Dendritic cell treated with granulocyte-macrophage colony-stimulating factor and Interleukin-4, amounts not matched to agents 40 ng/mL and 50 ng/mL, for 4 days (primary cell): ENCODE data around the gene FHOD1.
A peak's percentile ranks its signal among the peaks of the same experiment; 100 is the strongest.

Experiments used
- H3K27ac Mint-ChIP-seq: one replicate; pipeline ENCODE4 v1.8.0; 2022; ENCODE audit warnings: mild to moderate bottlenecking, mixed read lengths
- H3K27me3 Mint-ChIP-seq: one replicate; pipeline ENCODE4 v1.8.0; 2022; ENCODE audit warnings: mild to moderate bottlenecking, mixed read lengths
- H3K36me3 Mint-ChIP-seq: one replicate; pipeline ENCODE4 v1.8.0; 2022; ENCODE audit warnings: low read depth, mixed read lengths
- H3K4me1 Mint-ChIP-seq: one replicate; pipeline ENCODE4 v1.8.0; 2022; ENCODE audit warnings: low read depth, mixed read lengths
- H3K4me3 Mint-ChIP-seq: one replicate; pipeline ENCODE4 v1.8.0; 2022; ENCODE audit warnings: mild to moderate bottlenecking, moderate library complexity, mixed read lengths
- H3K9me3 Mint-ChIP-seq: one replicate; pipeline ENCODE4 v1.8.0; 2022; ENCODE audit warnings: mixed read lengths
- intact Hi-C: fragments of 100-400 bp; cut with micrococcal nuclease; formaldehyde crosslinking; loops from one replicate; pipeline ENCODE4 v1.15.0; 2022

FHOD1 gene

DNA sequence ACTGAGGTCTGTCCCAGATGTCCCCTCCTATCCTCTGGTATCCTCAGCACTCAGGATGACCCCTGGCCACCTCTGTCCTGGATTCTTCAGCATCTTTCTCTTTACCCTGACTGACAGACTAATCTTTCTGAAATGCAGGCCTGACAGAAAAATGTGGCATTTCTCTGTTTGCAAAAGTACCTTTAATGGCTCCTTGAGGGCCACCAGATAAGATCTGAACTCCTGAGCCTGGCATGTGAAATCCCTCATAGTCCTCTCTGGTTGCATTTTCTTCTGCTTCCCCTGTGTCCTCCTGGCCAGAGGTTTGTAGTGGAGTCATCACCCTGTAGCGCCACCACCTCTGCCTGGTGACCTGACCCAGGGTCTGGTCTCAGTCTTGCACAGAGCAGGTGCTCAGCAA, 50.4 kb downstream of the FHOD1 start:
- Mint-ChIP-seq H3K36me3 (peaks cover 91% of the 10 kb centered on the region), H3K27ac (no peak overlapping the region), H3K4me3 (no peak overlapping the region), H3K4me1 (peaks cover 67% of the 10 kb centered on the region), H3K27me3 (no peaks in the 10 kb centered on the region), H3K9me3 (no peaks in the 10 kb centered on the region)
- intact Hi-C loops, result loop anchor here (5.0 kb wide), 1 partner anchor 45 kb away; no protein-coding TSS in a partner anchor

DNA sequence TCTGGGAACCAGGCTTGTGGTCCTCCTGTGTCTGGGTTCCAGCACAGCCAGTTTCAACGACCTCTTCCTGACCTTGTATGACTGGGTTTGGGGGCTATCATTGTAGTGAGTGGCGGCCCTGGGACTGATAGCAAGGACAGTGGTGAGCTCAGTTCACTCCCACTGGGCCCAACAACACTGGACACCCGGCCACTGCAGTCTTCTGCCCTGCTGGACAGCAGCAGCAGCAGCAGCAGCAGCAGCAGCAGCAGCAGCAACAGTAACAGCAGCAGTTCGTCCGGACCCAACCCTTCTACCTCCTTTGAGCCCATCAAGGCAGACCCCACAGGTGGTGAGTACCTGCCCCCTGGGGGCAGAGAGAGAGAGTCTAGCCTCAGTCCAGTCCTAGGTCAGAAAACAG, 51.6 kb downstream of the FHOD1 start:
- Mint-ChIP-seq H3K4me1 (peaks cover 74% of the 10 kb centered on the region), H3K27me3 (no peaks in the 10 kb centered on the region), H3K27ac (no peak overlapping the region), H3K36me3 (peaks cover 79% of the 10 kb centered on the region), H3K4me3 (no peak overlapping the region), H3K9me3 (no peaks in the 10 kb centered on the region)
- intact Hi-C loops, result loop anchor here (5.0 kb wide), 1 partner anchor 47 kb away; no protein-coding TSS in a partner anchor

DNA sequence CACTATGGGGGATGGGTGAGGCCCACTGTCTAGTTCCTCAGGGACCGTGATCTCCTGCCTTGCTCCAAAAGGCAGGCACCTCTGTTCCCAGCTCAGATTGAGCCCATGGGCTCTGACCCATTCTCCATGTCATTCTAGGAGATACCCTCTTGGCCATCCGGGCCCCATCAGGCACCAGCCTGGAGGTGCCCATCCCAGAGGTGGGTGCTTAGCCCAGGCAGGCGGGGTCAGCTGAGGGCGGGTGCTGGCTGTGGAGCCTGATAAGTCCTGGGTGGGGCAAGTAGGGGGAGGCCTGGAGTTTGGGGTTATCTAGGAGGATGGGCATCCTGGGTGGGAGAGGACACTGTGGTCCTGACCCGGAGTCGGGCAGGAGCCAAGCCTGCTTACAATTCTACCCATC, 53.0 kb downstream of the FHOD1 start:
- intact Hi-C loops, result no loop called here
- Mint-ChIP-seq H3K9me3 (no peaks in the 10 kb centered on the region), H3K4me3 (no peak overlapping the region), H3K36me3 (peaks cover 65% of the 10 kb centered on the region), H3K27ac (peak overlapping the region; percentile 79), H3K4me1 (peaks cover 66% of the 10 kb centered on the region), H3K27me3 (no peaks in the 10 kb centered on the region)

DNA sequence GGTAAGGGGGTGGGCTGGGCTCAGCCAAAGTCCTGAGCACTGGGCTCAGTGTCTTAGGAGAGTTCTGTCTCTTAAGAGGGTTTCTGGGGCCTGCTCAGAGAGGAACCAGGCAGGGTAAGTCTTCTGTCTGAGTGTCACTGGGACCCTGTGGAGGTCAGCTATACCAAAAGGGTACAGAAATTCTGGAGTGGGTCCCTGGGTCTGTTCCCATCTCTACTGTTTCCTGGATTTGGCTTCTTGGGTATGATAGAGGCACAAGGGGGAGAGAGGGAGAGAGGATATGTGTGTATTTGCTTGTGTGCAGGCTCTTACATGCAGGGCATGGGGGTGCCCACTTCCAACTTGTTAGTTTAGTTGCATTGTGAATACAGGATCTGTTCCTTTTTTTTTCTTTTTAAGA, 53.7 kb downstream of the FHOD1 start:
- H3K4me3 Mint-ChIP-seq, result peak overlapping the region; percentile 83
- H3K9me3 Mint-ChIP-seq, result no peaks in the 10 kb centered on the region
- no peaks in the 10 kb centered on the region for H3K27me3 Mint-ChIP-seq
- intact Hi-C loops, result loop anchor here (2.0 kb wide), 1 partner anchor 33 kb away; the partner anchor contains the start of gene TMEM208
- peak overlapping the region; percentile 79 for H3K27ac Mint-ChIP-seq
- H3K4me1 Mint-ChIP-seq, result peaks cover 64% of the 10 kb centered on the region
- peaks cover 62% of the 10 kb centered on the region for H3K36me3 Mint-ChIP-seq

DNA sequence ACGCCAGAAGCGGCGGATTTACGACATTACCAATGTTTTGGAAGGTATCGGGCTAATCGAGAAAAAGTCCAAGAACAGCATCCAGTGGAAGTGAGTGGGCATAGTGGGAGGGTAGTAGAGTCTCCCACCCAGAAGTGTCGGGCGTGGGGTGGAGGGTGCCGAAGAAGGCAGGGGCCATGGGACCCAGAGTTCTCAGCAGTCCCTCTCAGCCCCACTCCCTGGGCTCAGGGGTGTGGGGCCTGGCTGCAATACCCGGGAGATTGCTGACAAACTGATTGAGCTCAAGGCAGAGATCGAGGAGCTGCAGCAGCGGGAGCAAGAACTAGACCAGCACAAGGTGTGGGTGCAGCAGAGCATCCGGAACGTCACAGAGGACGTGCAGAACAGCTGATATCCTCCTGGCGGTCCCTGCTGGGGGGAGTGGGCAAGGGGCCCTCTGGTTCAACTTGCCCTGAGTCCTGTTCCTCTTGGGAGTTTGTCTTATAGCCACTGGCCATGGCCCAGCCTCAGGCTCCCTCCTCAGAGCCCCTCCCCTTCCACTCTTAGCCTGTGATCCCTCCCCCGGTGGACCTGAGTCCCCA, 54.4 kb downstream of the FHOD1 start:
- intact Hi-C loops, result loop anchor here (2.0 kb wide), 1 partner anchor 34 kb away; the partner anchor contains the start of gene TMEM208
- peak overlapping the region; percentile 83 for H3K4me3 Mint-ChIP-seq

DNA sequence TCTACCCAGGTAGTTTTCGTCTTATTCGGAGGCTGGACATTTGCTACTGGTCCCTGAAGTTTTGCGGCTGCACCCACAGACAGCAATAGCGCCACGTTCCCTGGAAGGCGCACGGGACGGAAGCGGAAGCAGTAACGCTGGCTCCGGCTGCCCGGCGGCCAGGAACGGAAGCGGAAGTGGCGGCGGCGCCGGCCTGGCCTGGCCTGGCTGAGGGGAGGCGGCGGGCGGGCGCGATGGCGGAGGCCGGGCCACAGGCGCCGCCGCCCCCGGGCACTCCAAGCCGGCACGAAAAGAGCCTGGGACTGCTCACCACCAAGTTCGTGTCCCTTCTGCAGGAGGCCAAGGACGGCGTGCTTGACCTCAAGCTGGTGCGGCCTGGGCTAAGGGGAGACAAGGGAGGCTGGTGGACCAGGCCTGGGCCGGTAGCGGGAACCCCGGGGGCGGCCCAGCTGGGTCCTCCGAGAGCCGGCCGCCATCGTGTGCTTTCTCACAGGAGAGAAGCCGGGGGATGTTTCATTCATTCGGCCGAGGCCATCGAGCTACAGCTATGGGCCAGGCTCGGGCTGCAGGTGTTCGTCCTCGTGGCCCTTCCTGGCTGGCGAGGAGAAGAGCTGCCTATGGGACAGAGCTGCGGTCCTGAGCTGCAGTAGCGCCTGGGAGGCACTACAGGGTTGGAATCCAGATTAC, 55.1 kb downstream of the FHOD1 start, which contains the start of gene E2F4:
Gene E2F4, plus strand, starts transcription at position 161 of the 687 bp plus-strand sequence. Its CDS starts 73 bp downstream, at position 234.
- intact Hi-C loops, result loop anchor here (2.0 kb wide), 1 partner anchor 35 kb away; the partner anchor contains the start of gene TMEM208
- peaks cover 50% of the 10 kb centered on the region for H3K4me1 Mint-ChIP-seq
- H3K36me3 Mint-ChIP-seq, result peaks cover 48% of the 10 kb centered on the region
- peaks cover under 1% of the 10 kb centered on the region for H3K27me3 Mint-ChIP-seq
- peak within 1 kb of the TSS; percentile 79 for H3K27ac Mint-ChIP-seq
- H3K9me3 Mint-ChIP-seq, result no peaks in the 10 kb centered on the region
- H3K4me3 Mint-ChIP-seq, result peak within 1 kb of the TSS; percentile 83

More for the DNA sequence above, 54.4 kb downstream of the FHOD1 start:
- Mint-ChIP-seq H3K4me1 (peaks cover 58% of the 10 kb centered on the region), H3K36me3 (peaks cover 56% of the 10 kb centered on the region), H3K27me3 (no peaks in the 10 kb centered on the region), H3K9me3 (no peaks in the 10 kb centered on the region), H3K27ac (peak overlapping the region; percentile 79)

DNA sequence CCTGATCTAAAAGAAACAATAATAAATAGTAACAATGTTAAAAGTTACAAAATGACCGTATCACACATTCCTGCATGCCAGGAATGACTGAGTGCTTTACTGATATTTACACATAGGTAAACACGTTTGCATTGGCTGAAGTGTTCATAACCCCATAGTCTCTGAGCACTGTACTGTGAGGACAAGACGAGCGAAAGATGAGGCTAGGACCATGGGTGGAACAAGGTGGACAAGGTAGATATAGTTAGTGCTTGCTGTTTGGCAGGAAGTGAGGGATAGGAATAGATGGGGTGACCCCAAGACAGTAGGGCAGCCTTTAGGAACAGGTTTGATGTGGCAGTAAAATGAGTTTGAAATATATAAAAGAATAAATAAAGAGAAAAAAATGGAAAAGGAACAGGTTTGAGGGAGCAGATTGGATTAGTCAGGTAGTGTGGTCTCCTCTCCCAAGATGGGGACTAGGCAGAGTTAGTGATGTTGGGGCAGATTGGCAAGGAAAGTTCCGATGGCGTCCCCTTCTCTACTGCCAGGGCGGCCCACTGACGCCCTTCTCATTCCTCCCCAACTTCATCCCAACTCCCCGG, 55.8 kb downstream of the FHOD1 start:
- Mint-ChIP-seq H3K27me3 (peaks cover 6% of the 10 kb centered on the region), H3K4me3 (peak overlapping the region; percentile 83), H3K27ac (no peak overlapping the region), H3K36me3 (peaks cover 42% of the 10 kb centered on the region), H3K4me1 (peaks cover 44% of the 10 kb centered on the region), H3K9me3 (no peaks in the 10 kb centered on the region)
- intact Hi-C loops, result no loop called here

DNA sequence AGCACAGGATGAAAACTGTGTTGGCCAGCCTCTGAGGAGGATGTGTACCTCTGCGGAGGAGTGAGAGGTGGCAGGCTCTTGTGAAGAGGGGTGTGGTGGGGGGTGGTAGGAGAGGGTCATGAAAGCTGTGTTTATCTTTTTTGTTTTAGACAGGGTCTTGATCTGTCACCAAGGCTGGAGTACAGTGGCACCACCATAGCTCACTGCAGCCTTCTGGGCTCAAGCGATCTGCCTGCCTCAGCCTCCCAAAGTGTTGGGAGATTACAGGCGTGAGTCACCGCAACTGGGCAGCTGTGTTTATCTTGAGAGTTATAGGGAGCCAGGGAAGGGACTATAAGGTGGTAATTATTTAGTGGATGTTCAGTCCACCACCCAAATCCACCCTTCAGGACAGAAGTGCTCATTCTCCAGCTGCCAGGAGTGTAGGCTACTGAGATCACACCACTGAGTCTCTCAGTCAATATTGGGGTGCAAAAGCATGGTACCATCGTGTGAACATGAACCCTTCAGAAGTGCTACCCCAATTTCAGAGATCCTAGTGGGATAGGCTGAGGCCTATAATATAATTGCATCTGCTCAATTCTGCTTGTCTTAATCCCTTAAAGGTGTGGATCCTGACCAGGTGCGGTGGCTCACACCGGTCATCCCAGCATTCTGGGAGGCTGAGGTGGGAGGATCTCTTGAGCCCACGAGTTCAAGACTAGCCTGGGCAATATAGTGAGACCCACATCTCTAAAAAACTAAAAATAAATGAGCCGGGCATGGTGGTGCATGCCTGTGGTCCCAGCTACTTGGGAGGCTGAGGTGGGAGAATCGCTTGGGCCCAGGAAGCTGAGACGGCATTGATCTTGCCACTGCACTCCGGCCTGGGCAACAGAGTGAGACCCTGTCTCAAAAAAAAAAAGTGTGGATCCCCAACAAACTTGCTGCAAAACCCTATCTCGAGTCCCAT, 56.6 kb downstream of the FHOD1 start:
- intact Hi-C loops, result no loop called here
- H3K4me1 Mint-ChIP-seq, result peaks cover 37% of the 10 kb centered on the region

DNA sequence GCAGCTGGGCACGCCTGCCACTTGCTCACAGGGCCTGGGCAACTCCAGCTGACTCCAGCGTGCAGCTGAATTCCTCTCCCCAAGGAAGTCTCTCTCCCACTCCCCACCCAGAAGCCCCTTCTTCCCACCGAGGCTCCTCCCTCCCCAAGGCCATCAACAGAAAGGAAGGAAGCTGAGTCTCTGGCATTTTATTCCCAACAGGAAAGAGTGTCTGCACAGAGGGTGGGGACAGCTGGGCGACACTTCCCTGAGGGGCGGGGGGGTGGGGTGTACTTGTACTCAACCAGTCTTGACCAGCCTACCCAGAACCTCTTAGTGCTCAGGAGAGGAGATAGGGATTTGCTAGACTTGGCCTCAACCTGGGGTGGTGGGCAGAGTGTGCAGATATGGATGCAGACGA, 57.2 kb downstream of the FHOD1 start, which contains the start of gene EXOC3L1:
Gene EXOC3L1, minus strand, starts transcription at position 96 of the 400 bp plus-strand sequence. CDS start 460 bp downstream, outside the sequence.
- H3K4me3 Mint-ChIP-seq, result no peak within 1 kb of the TSS
- no peaks in the 10 kb centered on the region for H3K9me3 Mint-ChIP-seq
- peaks cover 17% of the 10 kb centered on the region for H3K27me3 Mint-ChIP-seq
- peaks cover 27% of the 10 kb centered on the region for H3K36me3 Mint-ChIP-seq
- peaks cover 41% of the 10 kb centered on the region for H3K4me1 Mint-ChIP-seq
- no peak within 1 kb of the TSS for H3K27ac Mint-ChIP-seq
- intact Hi-C loops, result no loop called here

More for the DNA sequence above, 56.6 kb downstream of the FHOD1 start:
- peaks cover 34% of the 10 kb centered on the region for H3K36me3 Mint-ChIP-seq
- no peaks in the 10 kb centered on the region for H3K9me3 Mint-ChIP-seq
- H3K27me3 Mint-ChIP-seq, result peaks cover 11% of the 10 kb centered on the region
- H3K27ac Mint-ChIP-seq, result no peak overlapping the region
- no peak overlapping the region for H3K4me3 Mint-ChIP-seq

DNA sequence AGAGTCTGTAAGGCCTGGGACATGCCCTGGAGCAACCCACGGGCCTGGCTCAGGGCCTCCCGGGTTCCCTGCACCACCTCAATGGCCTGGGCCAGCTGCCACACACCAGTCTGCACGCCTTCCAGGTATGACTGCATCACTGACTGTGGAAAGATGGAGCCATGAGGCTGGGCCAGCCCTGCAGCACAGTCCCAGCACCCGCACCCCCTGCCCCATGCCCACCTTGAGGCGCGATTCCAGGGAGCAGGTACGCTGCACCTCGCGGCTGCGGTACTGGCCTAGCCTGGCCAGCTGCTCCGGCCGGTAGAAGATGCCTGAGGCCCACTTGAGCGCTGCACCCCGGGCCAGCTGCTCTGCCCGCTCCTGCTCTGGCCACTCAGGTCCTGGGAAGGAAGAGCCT, 58.5 kb downstream of the FHOD1 start:
- no peaks in the 10 kb centered on the region for H3K9me3 Mint-ChIP-seq
- no peak overlapping the region for H3K27ac Mint-ChIP-seq

DNA sequence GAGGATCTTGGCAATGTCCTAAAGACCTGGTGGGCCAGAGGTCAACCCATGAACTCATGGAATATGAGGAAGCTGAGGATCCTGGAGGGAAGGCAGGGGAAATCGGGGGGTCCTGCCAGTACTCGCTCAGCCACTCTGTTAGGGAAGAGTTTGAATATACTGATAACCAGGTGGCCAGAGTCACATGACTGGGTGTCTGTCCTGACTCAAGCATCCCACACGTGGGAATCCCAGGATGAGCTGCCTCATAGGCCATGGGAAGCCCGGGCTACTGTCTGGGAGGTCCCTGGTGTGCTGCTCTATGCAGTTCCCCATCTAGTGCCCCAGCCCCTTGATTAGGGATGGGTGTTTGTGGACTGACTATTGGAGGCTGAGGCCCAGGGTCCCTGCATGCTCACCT, 59.0 kb downstream of the FHOD1 start:
- Mint-ChIP-seq H3K9me3 (no peaks in the 10 kb centered on the region), H3K4me1 (peaks cover 30% of the 10 kb centered on the region), H3K27me3 (peaks cover 24% of the 10 kb centered on the region), H3K4me3 (no peak overlapping the region), H3K27ac (no peak overlapping the region), H3K36me3 (peaks cover 10% of the 10 kb centered on the region)
- intact Hi-C loops, result loop anchor here (5.0 kb wide), 1 partner anchor 241 kb away; no protein-coding TSS in a partner anchor

More for the DNA sequence above, 58.5 kb downstream of the FHOD1 start:
- peaks cover 24% of the 10 kb centered on the region for H3K27me3 Mint-ChIP-seq
- peaks cover 35% of the 10 kb centered on the region for H3K4me1 Mint-ChIP-seq
- peaks cover 15% of the 10 kb centered on the region for H3K36me3 Mint-ChIP-seq
- no peak overlapping the region for H3K4me3 Mint-ChIP-seq
- intact Hi-C loops, result loop anchor here (5.0 kb wide), 1 partner anchor 241 kb away; no protein-coding TSS in a partner anchor

DNA sequence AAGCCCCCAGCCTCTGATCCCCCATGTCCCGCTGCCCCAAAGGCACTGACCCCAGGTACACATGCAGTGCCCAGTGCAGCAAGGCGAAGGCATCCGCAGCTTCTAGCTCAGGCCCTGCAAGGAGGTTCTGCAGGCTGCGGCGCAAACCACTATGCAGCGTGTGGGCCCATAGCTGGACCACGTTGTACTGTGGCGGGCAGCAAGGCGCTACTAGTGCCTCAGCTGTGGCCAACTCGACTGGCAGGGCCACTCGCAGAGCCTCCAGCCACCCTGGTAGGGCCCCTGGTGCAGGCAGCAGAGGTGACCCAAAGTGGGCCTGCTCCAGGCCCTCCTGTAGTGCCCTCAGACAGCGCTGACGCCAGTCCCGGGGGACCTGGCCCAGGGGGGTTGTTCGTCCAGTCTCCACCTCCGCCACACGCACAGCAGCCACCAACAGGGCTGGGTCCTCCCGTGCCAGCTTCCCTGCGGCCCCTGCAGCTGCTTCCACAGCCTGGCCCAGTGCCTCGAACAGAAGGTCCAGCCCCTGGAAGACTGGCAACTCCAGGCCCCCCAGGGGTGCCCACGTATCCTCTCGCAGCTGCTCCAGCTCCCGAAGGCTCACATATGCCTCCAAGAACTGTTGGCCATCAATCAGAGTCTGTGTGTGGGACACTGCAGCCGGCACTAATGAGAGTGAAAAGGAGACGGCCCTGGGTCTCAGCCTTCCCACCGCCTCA, 59.9 kb downstream of the FHOD1 start:
- peaks cover 21% of the 10 kb centered on the region for H3K4me1 Mint-ChIP-seq

More for the DNA sequence above, 59.9 kb downstream of the FHOD1 start:
- H3K4me3 Mint-ChIP-seq, result no peak overlapping the region
- peaks cover 3% of the 10 kb centered on the region for H3K36me3 Mint-ChIP-seq
- no peaks in the 10 kb centered on the region for H3K9me3 Mint-ChIP-seq
- no peak overlapping the region for H3K27ac Mint-ChIP-seq
- intact Hi-C loops, result loop anchor here (5.0 kb wide), 1 partner anchor 240 kb away; no protein-coding TSS in a partner anchor
- H3K27me3 Mint-ChIP-seq, result peaks cover 24% of the 10 kb centered on the region
